GM13976 (cell line): Measurements from ENCODE around the gene ENTHD1.
A peak's percentile ranks its signal among the peaks of the same experiment; 100 is the strongest.
"Not testable (repeated sequence)": the region's sequence is repeated elsewhere in the genome, so short reads cannot be mapped to it uniquely, and the experiment has no call there.

Source experiments
- DNase-seq: peaks from one replicate; pipeline ENCODE4 v3.0.0; 2012; ENCODE audit warnings: low spot score
- in situ Hi-C: fragments of 300-500 bp; cut with MboI; formaldehyde crosslinking; loops from one replicate; pipeline ENCODE4 v1.12.0; 2022; ENCODE audit warnings: low sequenced_read_pairs, mixed read lengths, inconsistent platforms; ENCODE audit not compliant: unreplicated experiment
- TF ChIP-seq, protein P1 (sequence below): IDR thresholded peaks from 2 replicates; pipeline ENCODE4 v1.5.1; 2012; ENCODE audit warnings: borderline replicate concordance, mild to moderate bottlenecking; ENCODE audit not compliant: insufficient read depth; ENCODE audit errors: extremely low read depth, missing control alignments, control extremely low read depth

ENTHD1 gene

DNA sequence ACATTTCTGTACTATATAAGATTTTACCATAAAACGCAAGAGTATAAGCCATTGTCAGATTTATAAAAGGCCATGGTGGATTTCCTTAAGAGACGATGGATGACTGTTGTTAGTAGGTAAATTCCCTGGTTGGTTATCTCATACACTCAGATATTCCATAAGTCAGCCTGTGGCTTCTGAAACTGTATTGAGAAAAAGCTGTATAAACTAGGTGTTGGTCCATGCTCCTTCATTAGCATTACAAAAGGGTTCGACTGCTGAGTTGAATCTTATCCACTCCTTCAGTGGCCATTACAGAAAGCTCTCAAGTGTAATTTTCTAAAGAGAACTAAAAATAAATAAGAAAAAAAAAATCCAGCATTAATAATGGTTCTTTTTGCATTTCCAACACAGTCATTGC, 12.6 kb upstream of the ENTHD1 start:
- in situ Hi-C loops: no loop called here
- DNase-seq: no peak
- TF ChIP-seq, protein P1, sequence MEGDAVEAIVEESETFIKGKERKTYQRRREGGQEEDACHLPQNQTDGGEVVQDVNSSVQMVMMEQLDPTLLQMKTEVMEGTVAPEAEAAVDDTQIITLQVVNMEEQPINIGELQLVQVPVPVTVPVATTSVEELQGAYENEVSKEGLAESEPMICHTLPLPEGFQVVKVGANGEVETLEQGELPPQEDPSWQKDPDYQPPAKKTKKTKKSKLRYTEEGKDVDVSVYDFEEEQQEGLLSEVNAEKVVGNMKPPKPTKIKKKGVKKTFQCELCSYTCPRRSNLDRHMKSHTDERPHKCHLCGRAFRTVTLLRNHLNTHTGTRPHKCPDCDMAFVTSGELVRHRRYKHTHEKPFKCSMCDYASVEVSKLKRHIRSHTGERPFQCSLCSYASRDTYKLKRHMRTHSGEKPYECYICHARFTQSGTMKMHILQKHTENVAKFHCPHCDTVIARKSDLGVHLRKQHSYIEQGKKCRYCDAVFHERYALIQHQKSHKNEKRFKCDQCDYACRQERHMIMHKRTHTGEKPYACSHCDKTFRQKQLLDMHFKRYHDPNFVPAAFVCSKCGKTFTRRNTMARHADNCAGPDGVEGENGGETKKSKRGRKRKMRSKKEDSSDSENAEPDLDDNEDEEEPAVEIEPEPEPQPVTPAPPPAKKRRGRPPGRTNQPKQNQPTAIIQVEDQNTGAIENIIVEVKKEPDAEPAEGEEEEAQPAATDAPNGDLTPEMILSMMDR: no peak

GRCh38 chr22:39905687-39906086, 12.1 kb upstream of the ENTHD1 start:
- TF ChIP-seq, protein P1: no peak

GRCh38 chr22:39904862-39905261, 11.3 kb upstream of the ENTHD1 start:
- TF ChIP-seq, protein P1: no peak
- in situ Hi-C loops: no loop called here
- DNase-seq: no peak

More at GRCh38 chr22:39905687-39906086, 12.1 kb upstream of the ENTHD1 start:
- in situ Hi-C loops: no loop called here
- no peak for DNase-seq

- in situ Hi-C loops, DNase-seq: not testable (repeated sequence)
Measured at GRCh38 chr22:39904024-39904423, 10.5 kb upstream of the ENTHD1 start.

DNA sequence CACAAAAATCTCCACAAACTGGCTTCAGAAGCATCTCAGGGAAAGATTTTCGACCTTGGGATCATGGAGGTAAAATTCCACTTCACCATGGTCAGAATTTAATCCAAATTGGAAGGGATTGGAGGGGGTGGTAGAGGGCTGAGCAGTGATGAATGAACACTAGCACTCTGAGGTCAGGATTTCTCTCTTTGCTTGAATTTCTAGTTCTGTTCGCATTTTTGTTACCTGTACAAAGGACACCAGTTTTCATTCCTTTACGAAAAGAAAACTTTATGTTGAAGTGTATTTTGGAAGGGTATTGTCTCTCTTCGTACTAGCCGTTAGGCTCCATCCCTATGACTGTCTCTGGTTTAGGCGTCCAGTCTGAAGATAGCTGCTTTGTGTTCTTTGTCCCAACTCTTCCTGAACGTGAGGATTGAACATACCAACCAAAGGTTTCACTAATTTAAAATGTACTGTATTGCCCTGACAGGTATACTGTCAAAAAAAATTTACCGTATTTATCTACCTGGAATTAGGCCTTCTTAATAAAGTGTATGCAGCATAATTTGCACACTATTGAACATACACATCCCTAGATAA, 8.1 kb upstream of the ENTHD1 start:
- no peak for DNase-seq
- in situ Hi-C loops: no loop called here
- TF ChIP-seq, protein P1: no peak

- TF ChIP-seq, protein P1: no peak
- peak; percentile 54 for DNase-seq
- in situ Hi-C loops: no loop called here
Measured at GRCh38 chr22:39900306-39901227, 7.0 kb upstream of the ENTHD1 start, which contains the start of gene GRAP2. GRAP2 (plus strand) TSS chr22:39901084; CDS start chr22:39947107, 46,023 bp downstream.

GRCh38 chr22:39898997-39899396, 5.4 kb upstream of the ENTHD1 start:
- TF ChIP-seq, protein P1: no peak
- in situ Hi-C loops: no loop called here
- DNase-seq: peak; percentile 69
